Measurements from ENCODE around the gene KRTAP12-1. TPM values are rescaled to one million over a fixed set of nuclear protein-coding genes. Genes with fewer than 3 reads are reported as not detected.
"Not testable (repeated sequence)": the region's sequence is repeated elsewhere in the genome, so short reads cannot be mapped to it uniquely, and the experiment has no call there.

The KRTAP12-1 gene
- total RNA-seq, 2 experiments from 2014 or later, result not detected

- no peak overlapping the region for H3K4me2 ChIP-seq (ENCODE audit: low read length)
- H3K4me3 ChIP-seq (ENCODE audit: low read depth, low read length, poor library complexity, severe bottlenecking), result no peak overlapping the region
- intact Hi-C loops (cut with micrococcal nuclease; ENCODE audit: unreplicated experiment), result no loop called here
- no peak for TF ChIP-seq CTCF (conservative IDR thresholded peaks at IDR 0.05; ENCODE audit: low read length)
- no peaks in the 10 kb centered on the region for H3K79me2 ChIP-seq (ENCODE audit: insufficient read depth, low read depth, low read length)
- POLR2A ChIA-PET, result no interaction called here
- 0 out of 2 replicates have a peak, but pooled peaks cover 4% of the 10 kb centered on the region for H3K9me3 ChIP-seq (ENCODE audit: low read length)
- H4K20me1 ChIP-seq (ENCODE audit: insufficient read depth, low read length), result no peaks in the 10 kb centered on the region
- DNase-seq (ENCODE audit: low spot score), result no peak
- no peaks in the 10 kb centered on the region for H3K9me2 ChIP-seq (ENCODE audit: insufficient read depth, low read length)
- H3K27ac ChIP-seq (ENCODE audit: low read depth, low read length, poor library complexity, severe bottlenecking), result no peak overlapping the region
- BruUV-seq (replicated peaks), result no TSS peak
- CTCF ChIA-PET (ENCODE audit: unreplicated experiment), result no interaction called here
- H3K4me1 ChIP-seq (ENCODE audit: insufficient read depth, low read length, poor library complexity, severe bottlenecking), result no peaks in the 10 kb centered on the region
- no peaks in the 10 kb centered on the region for H3K36me3 ChIP-seq (ENCODE audit: insufficient read depth, low read length)
- H2AFZ ChIP-seq (ENCODE audit: low read length), result no peak overlapping the region
Observed at GRCh38 chr21:44694776-44695175, 12.8 kb upstream of the KRTAP12-1 start.

GRCh38 chr21:44692798-44693512, 11.0 kb upstream of the KRTAP12-1 start:
- BruUV-seq (replicated peaks), result no TSS peak
- intact Hi-C loops (cut with micrococcal nuclease; ENCODE audit: unreplicated experiment), result no loop called here
- POLR2A ChIA-PET, result interaction anchor here (0.6 kb wide), 1 partner anchor 474 kb away, joined by 3 read pairs; no protein-coding TSS in a partner anchor
- Histone ChIP-seq H3K4me1 (ENCODE audit: insufficient read depth, low read length, poor library complexity, severe bottlenecking) (no peaks in the 10 kb centered on the region), H3K9me3 (ENCODE audit: low read length) (0 out of 2 replicates have a peak, but pooled peaks cover 4% of the 10 kb centered on the region), H3K4me3 (ENCODE audit: low read depth, low read length, poor library complexity, severe bottlenecking) (no peak overlapping the region), H4K20me1 (ENCODE audit: insufficient read depth, low read length) (no peaks in the 10 kb centered on the region), H2AFZ (ENCODE audit: low read length) (no peak overlapping the region), H3K27ac (ENCODE audit: low read depth, low read length, poor library complexity, severe bottlenecking) (no peak overlapping the region), H3K36me3 (ENCODE audit: insufficient read depth, low read length) (no peaks in the 10 kb centered on the region), H3K9me2 (ENCODE audit: insufficient read depth, low read length) (no peaks in the 10 kb centered on the region), H3K79me2 (ENCODE audit: insufficient read depth, low read depth, low read length) (no peaks in the 10 kb centered on the region), H3K4me2 (ENCODE audit: low read length) (no peak overlapping the region)
- TF ChIP-seq CTCF (conservative IDR thresholded peaks at IDR 0.05; ENCODE audit: low read length) (no peak), EZH2phosphoT487 (IDR thresholded peaks at IDR 0.05; ENCODE audit: borderline replicate concordance, low read depth, low read length) (no peak)
- DNase-seq (ENCODE audit: low spot score), result no peak
- CTCF ChIA-PET (ENCODE audit: unreplicated experiment), result no interaction called here

GRCh38 chr21:44691686-44692085, 9.7 kb upstream of the KRTAP12-1 start:
- no peaks in the 10 kb centered on the region for H3K79me2 ChIP-seq (ENCODE audit: insufficient read depth, low read depth, low read length)
- no peaks in the 10 kb centered on the region for H3K36me3 ChIP-seq (ENCODE audit: insufficient read depth, low read length)
- H3K4me2 ChIP-seq (ENCODE audit: low read length), result no peak overlapping the region
- ChIA-PET CTCF (ENCODE audit: unreplicated experiment) (no interaction called here), POLR2A (interaction anchor here (0.6 kb wide), 1 partner anchor 869 kb away, joined by 5 read pairs; no protein-coding TSS in a partner anchor)
- H3K9me3 ChIP-seq (ENCODE audit: low read length), result 0 out of 2 replicates have a peak, but pooled peaks cover 4% of the 10 kb centered on the region
- H4K20me1 ChIP-seq (ENCODE audit: insufficient read depth, low read length), result no peaks in the 10 kb centered on the region
- no peak overlapping the region for H2AFZ ChIP-seq (ENCODE audit: low read length)
- no peak for DNase-seq (ENCODE audit: low spot score)
- intact Hi-C loops (cut with micrococcal nuclease; ENCODE audit: unreplicated experiment), result no loop called here
- TF ChIP-seq EZH2phosphoT487 (IDR thresholded peaks at IDR 0.05; ENCODE audit: borderline replicate concordance, low read depth, low read length), result no peak
- TF ChIP-seq CTCF (conservative IDR thresholded peaks at IDR 0.05; ENCODE audit: low read length), result no peak
- no TSS peak for BruUV-seq (replicated peaks)
- no peaks in the 10 kb centered on the region for H3K9me2 ChIP-seq (ENCODE audit: insufficient read depth, low read length)
- no peak overlapping the region for H3K27ac ChIP-seq (ENCODE audit: low read depth, low read length, poor library complexity, severe bottlenecking)
- H3K4me3 ChIP-seq (ENCODE audit: low read depth, low read length, poor library complexity, severe bottlenecking), result no peak overlapping the region
- H3K4me1 ChIP-seq (ENCODE audit: insufficient read depth, low read length, poor library complexity, severe bottlenecking), result no peaks in the 10 kb centered on the region

- intact Hi-C loops (cut with micrococcal nuclease; ENCODE audit: unreplicated experiment), result not testable (repeated sequence)
Observed at GRCh38 chr21:44689740-44690139, 7.8 kb upstream of the KRTAP12-1 start.

More at GRCh38 chr21:44689740-44690139, 7.8 kb upstream of the KRTAP12-1 start:
- CTCF ChIA-PET (ENCODE audit: unreplicated experiment); BruUV-seq (replicated peaks); DNase-seq (ENCODE audit: low spot score); H3K4me1 ChIP-seq (ENCODE audit: insufficient read depth, low read length, poor library complexity, severe bottlenecking); H3K79me2 ChIP-seq (ENCODE audit: insufficient read depth, low read depth, low read length); H3K4me2 ChIP-seq (ENCODE audit: low read length); H2AFZ ChIP-seq (ENCODE audit: low read length); H3K4me3 ChIP-seq (ENCODE audit: low read depth, low read length, poor library complexity, severe bottlenecking); H3K36me3 ChIP-seq (ENCODE audit: insufficient read depth, low read length); POLR2A ChIA-PET; H4K20me1 ChIP-seq (ENCODE audit: insufficient read depth, low read length); H3K27ac ChIP-seq (ENCODE audit: low read depth, low read length, poor library complexity, severe bottlenecking); H3K9me3 ChIP-seq (ENCODE audit: low read length); H3K9me2 ChIP-seq (ENCODE audit: insufficient read depth, low read length): not testable (repeated sequence)

Data from OCI-LY7 (cell line).